ENCODE results near the gene INPP5A.

INPP5A gene

GRCh38 chr10:132774902-132775863 is 237.6 kb downstream of the INPP5A start:
- TF ChIP-seq ZFX (IDR thresholded peaks at IDR 0.05) (no peak), CTCF (conservative IDR thresholded peaks at IDR 0.05) (no peak)
- H3K27ac ChIP-seq, result no peak overlapping the region

- TF ChIP-seq ZFX (IDR thresholded peaks at IDR 0.05) (no peak), CTCF (conservative IDR thresholded peaks at IDR 0.05) (no peak)
- no peak overlapping the region for H3K27ac ChIP-seq
These were observed 238.6 kb downstream of the INPP5A start for GRCh38 chr10:132776186-132776585.

GRCh38 chr10:132776821-132777220 is 239.2 kb downstream of the INPP5A start:
- H3K27ac ChIP-seq, result no peak overlapping the region
- TF ChIP-seq ZFX (IDR thresholded peaks at IDR 0.05) (no peak), CTCF (conservative IDR thresholded peaks at IDR 0.05) (no peak)

- no peak overlapping the region for H3K27ac ChIP-seq
- TF ChIP-seq CTCF (conservative IDR thresholded peaks at IDR 0.05) (no peak), ZFX (IDR thresholded peaks at IDR 0.05) (no peak)
These were observed 239.9 kb downstream of the INPP5A start for GRCh38 chr10:132777441-132777840.

GRCh38 chr10:132779549-132780294 is 242.1 kb downstream of the INPP5A start:
- H3K27ac ChIP-seq, result no peak overlapping the region
- TF ChIP-seq CTCF (conservative IDR thresholded peaks at IDR 0.05), result no peak
- TF ChIP-seq ZFX (IDR thresholded peaks at IDR 0.05), result no peak

- TF ChIP-seq ZFX (IDR thresholded peaks at IDR 0.05), result no peak
- TF ChIP-seq CTCF (conservative IDR thresholded peaks at IDR 0.05), result no peak
- no peak overlapping the region for H3K27ac ChIP-seq
These were observed 242.8 kb downstream of the INPP5A start for GRCh38 chr10:132780356-132780755.

GRCh38 chr10:132781556-132781955 is 244.0 kb downstream of the INPP5A start:
- no peak overlapping the region for H3K27ac ChIP-seq
- TF ChIP-seq CTCF (conservative IDR thresholded peaks at IDR 0.05), result no peak
- TF ChIP-seq ZFX (IDR thresholded peaks at IDR 0.05), result no peak
